Ovary (tissue), 3 donors: Measurements from ENCODE around the gene SPDYC.

Experiments
- CTCF ChIP-seq, 3 donors: fragments of 450-650 bp in 2 of 3; fragments of 200-600 bp in 1 of 3; IDR thresholded peaks; one replicate each; pipeline versions ENCODE4 v1.5.1 to v1.8.0; 2016 to 2022; ENCODE audit warnings: antibody characterized with exemption in 3 of 3, mild to moderate bottlenecking in 1 of 3
- EP300 ChIP-seq: sonication (generic); formaldehyde crosslinking; IDR thresholded peaks from one replicate; pipeline ENCODE4 v1.6.1; 2017; ENCODE audit warnings: antibody characterized with exemption
- POLR2A ChIP-seq: fragments of 450-650 bp; IDR thresholded peaks from one replicate; pipeline ENCODE4 v1.6.1; 2017; ENCODE audit warnings: antibody characterized with exemption, mild to moderate bottlenecking, moderate library complexity
- donor health status: DM: no; HTN: no; CAD: no.

- no peak for TF ChIP-seq POLR2A
- no peak for TF ChIP-seq CTCF (IDR thresholded peaks at IDR 0.05)
- TF ChIP-seq EP300, result no peak
Measured at GRCh38 chr11:65165410-65166317, 4.4 kb upstream of the SPDYC start.
